NCI-H1436 treated with DMSO at 0.1 percent for 48 hours (cell line): ENCODE measurements around the gene NENF.
"Not testable (repeated sequence)": the region's sequence is repeated elsewhere in the genome, so short reads cannot be mapped to it uniquely, and the experiment has no call there.

Experiments used
- DNase-seq: peaks from one replicate; lab custom pipeline; 2025; lab: John Stamatoyannopoulos, UW

Gene NENF

DNA sequence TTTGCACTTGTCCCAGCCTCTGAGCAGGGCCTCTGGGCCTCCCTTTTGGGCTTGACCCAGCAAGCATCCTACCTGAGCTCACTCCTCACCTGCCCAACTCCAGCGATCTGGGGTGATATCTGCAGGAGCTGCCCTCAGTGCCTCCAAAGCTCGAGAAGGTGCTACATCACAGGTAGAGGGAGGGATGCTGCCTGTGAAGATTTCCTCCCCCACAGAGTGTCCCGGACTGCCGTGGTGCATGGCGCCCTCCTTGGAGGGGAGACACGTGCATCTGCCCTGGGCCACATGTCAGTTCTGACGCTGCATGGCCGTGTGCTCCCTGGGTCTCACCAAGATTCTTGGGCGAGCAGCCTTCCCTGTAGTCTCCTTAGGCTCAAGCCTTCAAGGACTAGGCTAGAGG is 27.7 kb downstream of the NENF start:
- no peak for DNase-seq

DNA sequence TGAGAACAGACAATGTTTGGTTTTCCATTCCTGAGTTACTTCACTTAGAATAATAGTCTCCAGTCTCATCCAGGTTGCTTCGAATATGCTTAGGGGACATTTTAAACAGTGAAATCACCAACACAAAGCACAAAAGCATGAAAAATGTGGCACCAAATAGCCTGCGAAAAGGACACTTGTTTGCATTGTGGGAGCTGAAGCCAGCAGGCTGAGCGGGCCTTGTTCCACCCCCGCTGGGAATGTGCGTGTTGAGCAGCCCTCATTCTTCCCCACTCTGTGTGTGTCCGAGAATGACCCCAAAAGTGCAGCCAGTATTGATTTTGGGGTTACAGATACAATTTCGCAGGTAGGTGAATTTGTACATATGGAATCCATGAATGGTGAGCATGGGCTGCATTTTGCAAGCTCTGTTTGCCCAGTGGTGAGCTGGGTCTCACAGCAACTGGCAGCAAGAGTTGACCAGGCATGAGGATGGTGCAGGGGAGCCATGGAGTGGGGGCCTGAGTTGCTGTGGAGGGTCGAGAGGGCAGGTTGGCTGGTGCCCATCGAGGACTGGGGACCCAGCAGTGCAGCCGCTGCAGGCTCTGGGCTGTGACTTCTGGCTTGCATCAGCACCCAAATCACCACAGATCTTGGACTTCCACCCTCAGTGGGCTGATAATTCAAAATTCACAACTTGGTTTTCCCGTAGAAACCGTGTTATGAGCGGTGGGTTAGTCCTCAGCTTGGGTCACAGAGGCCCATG is 29.4 kb downstream of the NENF start:
- DNase-seq, result no peak

DNA sequence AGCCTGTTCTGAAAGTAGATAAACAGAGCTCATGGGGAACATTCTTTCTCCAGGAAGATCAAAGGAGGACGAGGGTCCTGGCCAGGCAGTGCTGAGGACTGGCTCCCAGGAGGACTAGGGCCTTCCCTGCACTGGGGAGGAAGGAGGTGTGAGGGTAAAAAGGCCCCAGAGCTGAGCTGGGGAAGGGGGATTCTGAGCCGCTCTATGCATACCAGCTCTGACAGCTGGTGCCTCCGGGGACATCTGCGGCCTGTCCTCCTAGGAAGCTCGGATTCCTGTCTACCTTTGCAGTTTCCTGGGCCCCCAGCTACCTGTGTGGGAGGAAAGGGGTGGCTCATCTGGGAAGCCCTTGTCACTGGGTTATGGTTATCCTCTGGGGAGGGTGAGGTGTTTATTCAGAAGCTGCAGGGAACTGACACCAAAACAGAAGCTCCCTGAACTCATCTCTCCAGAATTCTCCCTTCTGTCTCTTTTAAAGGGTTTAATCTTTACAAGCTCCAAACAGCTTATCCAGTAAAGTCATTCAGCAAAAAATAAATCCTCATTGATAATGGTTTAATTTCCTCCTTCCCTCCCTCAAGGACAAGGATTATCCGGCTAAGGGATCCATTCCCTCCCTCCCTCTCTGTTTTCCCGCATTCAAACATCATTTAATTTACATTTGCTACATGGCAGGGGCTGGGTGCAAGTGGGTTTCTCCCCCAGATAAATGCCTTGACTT is 31.0 kb downstream of the NENF start:
- no peak for DNase-seq

DNA sequence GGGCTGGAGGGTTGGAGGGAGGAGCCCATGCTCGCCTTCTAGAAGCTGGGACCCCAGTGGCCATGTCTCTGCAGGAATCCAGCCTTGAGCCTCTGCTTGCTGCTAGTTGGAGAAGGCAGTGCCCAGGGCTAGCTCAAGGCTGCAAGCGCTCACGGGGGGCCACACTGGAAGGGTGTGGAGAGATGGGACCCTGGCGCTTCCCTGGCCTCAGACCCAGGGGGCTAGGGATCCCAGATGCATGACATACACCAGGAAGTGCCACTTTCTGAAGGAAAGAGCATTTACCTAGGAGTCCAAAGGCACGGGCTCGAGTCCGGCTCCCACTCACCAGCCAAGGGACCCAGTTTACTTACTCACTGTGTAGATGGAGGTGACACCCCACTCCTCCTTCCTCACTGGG is 32.6 kb downstream of the NENF start:
- no peak for DNase-seq

DNA sequence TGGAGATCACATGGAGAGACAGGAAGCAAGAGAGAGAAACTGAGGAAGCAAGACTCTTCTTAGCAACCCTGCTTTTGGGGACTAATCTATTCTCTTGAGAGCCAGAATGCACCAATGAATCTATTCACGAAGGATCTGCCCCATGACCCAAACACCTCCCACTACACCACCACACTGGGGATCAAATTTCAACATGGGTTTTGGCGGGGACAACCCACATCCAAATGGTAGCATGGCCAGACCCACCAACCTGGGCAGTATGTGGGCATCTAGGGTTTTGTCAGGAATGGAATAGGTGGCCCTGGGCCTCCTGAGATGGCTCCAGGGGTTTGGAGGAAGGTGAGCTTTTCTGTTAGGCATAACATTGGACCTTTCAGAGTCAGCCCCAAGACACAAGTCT is 33.7 kb downstream of the NENF start:
- no peak for DNase-seq

DNA sequence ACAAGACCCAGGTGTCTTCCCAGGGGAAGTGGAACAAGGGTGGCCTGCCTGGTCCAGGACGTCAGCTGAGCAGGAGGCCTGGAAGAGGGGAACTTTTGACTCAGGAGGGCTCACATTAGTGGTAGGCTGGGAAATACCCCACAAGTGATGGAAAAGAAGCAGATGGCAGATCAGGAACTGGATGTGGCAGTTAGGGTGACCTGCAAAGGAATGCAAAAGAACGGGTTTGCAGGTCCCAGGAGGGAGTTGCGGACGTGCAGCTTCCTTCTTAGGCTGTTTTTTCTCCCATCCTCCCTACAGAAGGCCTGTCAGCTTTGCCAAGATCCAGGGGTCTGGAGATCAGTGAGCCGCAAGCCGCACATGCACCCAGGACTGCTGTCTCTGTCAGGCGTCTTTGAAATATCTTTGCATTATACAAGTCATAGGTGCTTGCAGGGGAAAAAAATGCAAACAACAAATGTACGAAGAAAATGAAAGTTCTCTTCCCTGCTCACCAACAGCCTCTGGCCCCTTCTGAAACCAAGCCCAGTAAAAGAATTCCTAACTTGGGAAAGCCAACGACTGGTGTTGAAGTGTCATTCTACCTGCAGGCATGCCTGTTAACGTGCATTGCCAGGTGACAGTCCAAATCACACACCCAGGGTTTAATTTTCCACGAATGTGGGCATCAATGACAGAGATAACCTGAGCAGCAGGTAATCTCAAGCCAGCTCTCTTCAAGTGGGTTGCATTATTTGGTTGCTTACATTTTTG is 34.4 kb downstream of the NENF start:
- DNase-seq, result no peak

DNA sequence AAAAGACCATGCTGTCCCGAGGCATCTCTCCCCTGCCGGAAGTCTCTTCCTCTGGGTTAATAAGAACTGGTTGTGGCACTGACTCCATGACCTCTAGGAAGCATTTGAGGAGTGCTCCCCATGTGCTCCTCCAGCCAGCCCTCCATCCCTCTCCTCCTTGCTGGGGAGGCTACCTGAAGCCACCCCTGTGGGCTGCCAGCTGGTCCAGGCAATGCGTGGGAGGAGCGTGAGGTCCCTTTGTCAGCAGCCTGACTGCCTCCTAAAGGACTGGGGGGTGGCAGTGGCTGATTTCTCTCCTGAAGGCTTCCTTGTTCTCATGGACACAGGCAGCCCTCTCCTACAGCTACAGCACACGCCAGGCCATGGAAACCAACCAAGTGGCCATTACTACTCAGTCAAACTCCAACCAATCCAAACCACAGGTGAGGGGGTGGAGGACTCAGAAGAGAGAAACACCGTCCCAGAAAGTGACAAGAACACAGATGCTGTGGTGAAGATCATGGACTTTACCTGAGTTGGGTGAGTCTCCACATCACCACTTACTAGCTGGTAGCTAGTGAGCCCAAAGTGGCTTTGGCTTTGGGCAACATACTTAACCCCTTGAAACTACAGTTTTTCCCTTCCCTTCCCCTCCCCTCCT is 35.2 kb downstream of the NENF start:
- no peak for DNase-seq

DNA sequence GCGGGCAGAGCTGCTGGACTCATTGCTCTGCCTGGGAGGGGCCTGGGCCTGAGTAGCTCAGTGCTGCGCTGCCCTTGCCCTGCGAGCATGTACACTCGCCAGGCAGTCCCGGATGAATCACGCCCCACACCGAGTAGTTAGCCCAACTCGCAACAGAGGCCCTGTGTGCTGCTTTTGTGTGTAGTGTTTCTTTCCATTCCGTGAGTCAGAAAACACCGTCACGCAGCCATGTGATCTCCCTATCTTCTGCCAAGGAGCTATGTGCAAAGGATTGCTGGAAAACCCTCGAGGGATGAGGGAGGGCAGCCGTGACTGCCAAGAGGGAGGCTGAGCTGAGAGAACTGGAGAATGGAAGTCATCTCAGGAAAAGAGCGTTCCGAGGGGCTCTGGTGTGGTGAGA is 37.3 kb downstream of the NENF start:
- DNase-seq, result no peak

DNA sequence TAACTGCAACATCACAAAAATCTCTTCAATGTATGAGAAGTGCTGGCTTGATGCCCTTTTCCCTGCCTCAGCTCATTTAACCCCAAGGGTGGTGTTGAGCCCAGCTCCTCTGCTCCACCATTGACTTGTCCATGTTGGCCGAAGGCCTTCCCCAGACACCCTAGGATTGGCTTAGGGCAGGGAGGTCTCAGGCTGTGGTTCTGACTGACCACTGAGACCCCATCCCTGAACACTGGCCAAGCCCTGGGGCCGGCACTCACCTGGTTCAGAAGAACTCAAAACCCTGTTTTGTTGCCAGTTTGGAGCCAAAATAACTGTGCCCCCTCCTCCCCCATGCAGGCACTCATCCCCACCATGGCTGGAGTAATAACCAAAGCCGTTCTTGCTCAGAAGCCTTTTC is 38.6 kb downstream of the NENF start:
- no peak for DNase-seq

DNA sequence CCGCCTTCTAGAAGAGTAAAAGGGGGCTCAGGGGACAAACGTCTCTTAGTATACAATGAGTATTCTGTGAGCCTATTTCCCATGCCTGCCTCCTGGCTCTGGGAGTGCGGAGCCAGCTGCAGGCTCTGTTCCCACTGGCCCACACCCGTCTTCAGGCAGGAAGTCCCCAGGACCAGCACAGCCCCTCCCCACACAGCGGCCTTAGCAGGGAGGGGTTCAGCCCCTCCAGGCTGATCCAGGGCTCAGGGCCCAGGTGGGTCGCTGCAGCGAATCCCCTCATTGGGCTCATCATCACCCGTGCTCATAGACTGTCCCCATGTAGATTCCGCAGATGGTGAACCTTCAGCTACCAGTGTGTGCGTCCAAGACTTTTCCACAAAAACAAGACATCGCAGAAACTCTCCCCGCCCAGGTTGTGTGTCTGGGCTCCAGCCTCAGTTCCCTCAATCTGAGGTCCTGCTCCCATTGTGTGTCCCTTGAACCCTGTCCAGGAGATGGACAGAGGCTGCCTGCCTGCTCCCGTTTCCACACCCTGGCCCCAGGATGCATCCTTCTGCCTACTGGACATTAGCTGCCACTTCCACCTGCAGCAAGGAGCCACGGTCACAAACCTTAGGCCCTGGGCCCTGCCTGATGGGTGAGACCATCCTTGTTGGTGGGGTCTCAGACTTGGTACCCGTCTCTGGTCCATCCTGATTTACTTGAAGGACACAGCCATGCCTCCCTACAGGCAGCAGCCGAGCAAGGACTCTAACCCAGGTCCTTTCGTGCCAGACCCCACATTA is 39.4 kb downstream of the NENF start:
- no peak for DNase-seq

DNA sequence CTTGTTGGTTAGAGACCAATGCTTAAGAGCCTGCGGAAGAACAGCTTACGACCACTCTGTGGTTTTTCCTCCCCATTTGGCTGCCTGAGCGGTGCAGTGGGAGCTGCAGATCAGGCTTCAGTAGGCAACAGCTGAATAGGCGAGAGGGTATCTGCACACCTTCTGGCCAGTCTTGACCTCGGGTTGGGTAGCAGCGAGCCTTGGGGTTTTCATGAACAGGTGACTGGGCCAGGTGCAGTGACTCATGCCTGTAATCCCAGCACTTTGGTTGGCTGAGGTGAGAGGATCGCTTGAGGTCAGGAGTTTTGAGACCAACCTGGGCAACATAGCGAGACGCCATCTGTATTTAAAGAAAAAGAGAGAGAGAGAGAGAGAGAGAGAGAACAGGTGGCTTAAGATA is 41.0 kb downstream of the NENF start:
- no peak for DNase-seq

DNA sequence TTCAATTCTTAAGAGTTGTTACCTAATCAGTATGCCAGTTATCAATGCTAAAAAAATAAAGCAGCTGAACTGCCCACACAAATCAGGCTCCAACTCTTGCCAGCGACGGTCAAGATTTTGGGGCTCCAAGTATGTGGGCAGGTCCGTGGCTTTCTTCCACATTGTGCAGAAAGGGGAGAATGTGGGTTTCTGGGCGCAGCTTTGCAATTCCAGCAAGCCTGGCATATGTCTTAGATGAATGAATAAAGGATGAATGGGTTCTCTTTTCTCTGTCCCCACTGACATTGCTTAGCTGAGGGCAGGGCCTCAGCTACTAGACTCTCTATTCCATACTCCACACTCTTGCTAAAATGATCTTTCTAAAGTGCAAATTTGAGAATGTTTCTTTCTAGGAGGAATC is 42.4 kb downstream of the NENF start:
- no peak for DNase-seq

DNA sequence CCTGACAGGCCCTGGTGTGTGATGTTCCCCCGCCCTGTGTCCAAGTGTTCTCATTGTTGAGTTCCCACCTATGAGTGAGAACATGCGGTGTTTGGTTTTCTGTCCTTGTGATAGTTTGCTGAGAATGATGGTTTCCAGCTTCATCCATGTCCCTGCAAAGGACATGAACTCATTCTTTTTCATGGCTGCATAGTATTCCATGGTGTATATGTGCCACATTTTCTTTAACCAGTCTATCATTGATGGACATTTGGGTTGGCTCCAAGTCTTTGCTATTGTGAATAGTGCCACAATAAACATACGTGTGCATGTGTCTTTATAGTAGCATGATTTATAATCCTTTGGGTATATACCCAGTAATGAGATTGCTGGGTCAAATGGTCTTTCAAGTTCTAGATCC is 43.1 kb downstream of the NENF start:
- DNase-seq, result not testable (repeated sequence)

DNA sequence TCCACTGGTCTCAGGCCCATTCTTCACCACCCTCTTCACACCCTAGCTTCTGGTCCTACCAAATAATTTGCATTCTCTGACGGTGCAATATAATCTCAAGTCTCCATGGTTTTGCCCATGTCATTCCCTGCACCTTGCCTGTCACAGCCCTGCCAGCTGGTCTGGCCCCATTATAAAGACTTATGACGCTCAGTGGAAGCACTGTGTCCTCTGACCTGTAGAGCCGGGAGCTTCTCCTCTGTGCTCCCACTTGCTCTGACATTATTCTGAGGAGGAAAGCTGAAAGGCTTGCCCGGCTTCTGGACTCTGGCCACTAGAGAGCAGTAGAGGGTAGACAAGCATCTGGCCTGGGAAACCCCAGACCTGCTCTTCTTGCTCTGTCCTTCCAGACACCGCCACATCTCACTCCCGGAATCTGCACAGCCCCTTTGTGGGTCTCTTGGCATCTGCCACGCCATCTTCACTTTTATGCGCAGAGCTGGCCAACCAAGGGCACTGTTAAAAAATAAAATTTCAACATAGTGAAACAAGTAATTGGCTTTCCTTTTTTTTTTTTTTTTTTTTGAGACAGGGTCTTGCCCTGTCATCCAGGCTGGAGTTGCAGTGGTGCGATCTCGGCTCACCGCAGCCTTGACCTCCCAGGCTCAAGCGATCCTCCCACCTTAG is 44.4 kb downstream of the NENF start:
- peak; percentile 78 for DNase-seq

DNA sequence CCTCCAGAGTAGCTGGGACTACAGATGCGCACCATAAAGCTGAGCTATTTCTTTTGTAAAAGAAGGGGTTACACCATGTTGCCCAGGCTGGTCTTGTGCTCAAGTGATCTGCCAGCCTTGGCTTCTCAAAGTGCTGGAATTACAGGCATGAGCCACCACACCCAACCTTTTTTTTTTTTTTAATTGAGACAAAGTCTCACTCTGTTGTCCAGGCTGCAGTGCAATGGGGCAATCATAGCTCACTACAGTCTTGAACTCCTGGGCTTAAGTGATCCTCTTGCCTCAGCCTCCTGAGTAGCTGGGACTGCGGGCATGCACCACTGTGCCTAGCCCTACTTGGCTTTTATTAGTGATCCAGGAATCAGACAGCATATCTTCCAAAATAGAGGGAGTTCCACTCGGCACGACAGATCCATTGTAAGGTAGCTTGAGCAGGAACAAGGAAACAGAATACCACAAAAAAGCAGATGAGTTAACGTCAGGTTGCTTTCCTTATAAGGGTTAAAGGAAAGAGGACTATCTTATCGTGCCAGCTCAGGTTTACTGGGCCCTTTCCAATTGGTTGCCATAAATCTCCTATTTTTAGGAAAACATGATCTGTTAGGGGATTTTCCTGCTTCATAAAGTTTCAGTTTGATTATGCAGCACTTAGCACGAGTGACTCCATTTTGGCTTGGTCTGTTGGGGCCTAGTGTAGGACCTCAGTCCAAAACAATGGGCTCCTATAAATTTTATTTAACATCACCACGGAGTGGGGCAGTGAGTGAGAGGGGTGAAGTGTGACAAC is 45.2 kb downstream of the NENF start:
- no peak for DNase-seq

DNA sequence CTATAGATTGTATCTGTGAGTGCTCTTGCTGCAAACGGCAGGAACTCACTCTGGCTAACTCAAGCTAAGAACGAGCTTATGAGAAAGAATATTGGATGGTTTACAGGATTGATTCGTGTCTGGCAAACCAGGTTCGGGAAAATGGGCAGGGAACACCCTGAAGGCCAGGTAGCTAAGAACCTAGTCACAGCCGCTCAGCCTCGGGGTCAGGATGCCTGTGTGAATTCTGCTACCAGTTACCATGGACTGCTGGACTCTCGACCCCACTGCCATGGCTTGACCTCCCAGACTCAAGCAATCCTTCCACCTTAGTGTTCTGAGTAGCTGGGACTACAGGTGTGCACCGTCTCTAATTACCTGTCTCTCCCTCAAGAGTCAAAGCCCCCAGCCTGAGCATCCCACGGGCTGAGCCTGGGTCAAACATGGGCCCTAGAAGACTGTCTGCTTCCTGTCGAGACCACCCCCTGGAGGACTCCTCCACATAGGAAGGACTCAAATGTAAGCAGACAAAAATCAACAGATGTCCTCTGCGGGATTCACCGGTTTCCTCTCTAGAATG is 45.8 kb downstream of the NENF start:
- no peak for DNase-seq

DNA sequence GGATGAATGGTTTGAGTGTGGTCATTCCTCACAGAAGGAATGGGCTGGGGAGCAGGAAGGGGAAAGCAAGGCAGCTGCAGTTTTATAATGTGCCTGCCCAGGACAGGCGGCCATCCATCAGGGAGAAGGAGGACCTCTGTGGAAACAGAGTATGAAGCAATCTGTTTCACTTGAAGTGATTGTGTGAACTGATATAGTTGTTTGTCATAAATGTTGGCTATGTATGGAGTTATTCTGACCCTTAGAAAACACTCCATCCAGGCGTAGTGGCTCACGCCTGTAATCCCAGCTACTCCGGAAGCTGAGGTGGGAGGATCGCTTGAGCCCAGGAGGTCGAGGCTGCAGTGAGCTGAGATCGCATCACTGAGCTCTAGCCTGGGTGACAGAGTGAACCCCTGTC is 46.5 kb downstream of the NENF start:
- DNase-seq, result no peak

DNA sequence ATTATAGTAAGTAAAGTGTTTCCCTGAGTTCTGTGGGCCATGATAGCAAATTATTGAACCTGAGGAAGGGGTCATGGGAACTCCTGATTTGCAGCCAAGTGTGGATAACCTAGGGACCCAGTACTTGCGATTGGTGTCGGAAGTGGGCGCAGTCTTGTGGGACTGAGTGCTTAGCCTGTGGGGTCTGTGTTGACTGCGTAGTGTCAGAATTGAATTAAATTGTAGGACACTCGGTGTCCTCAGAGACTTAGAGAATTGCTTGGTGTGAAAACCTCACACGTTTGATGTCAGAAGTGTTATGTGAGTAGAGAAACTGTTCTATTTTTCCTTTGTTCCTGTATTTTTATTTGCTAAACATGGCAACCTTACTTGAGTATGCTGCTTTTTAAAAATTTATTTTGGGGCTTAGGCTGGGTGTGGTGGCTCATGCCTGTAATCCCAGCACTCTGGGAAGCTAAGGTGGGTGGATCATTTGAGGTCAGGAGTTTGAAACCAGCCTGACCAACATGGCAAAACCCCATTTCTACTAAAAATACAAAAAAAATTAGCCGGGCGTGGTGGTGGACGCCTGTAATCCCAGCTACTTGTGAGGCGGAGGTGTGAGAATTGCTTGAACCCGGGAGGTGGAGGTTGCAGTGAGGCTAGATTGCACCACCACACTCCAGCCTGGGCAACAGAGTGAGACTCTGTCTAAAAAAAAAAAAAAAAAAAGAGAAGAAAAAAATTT is 48.2 kb downstream of the NENF start:
- DNase-seq, result not testable (repeated sequence)

DNA sequence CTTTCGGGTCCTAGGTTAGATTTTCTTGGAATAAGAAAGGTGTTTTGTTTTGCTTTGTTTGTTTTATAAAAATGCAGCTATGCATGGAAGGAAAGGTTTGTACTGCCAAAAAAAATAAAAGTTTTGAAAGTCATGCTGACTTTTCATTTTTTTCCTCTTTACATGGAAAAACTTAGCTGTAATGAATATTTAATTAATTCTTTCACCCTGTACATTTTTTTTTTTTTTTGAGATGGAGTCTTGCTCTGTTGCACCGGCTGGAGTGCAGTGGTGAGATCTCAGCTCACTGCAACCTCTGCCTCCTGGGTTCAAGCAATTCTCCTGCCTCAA is 48.7 kb downstream of the NENF start:
- no peak for DNase-seq
